GM19025 (cell line): ENCODE results near the gene MAPK8IP3.
"Not testable (repeated sequence)": the region's sequence is repeated elsewhere in the genome, so short reads cannot be mapped to it uniquely, and the experiment has no call there.

Experiments
- ATAC-seq: cut with Tn5 transposase; IDR thresholded peaks from one replicate; pipeline ENCODE4 v1.9.1; 2021; ENCODE audit warnings: mild to moderate bottlenecking, low read depth, moderate library complexity; ENCODE audit not compliant: unreplicated experiment

Gene MAPK8IP3

GRCh38 chr16:1676661-1677060, 29.3 kb upstream of the MAPK8IP3 start:
- ATAC-seq, result no peak

- no peak for ATAC-seq
Measured at GRCh38 chr16:1677339-1677738, 28.7 kb upstream of the MAPK8IP3 start.

GRCh38 chr16:1677942-1678499, 28.0 kb upstream of the MAPK8IP3 start, which contains the start of gene JPT2:
TSS of gene JPT2 (plus strand) at chr16:1678279. CDS start at chr16:1678313, 34 bp downstream.
- ATAC-seq, result peak; percentile 96

- no peak for ATAC-seq
Measured at GRCh38 chr16:1678500-1679098, 27.4 kb upstream of the MAPK8IP3 start.

- ATAC-seq, result no peak
Measured at GRCh38 chr16:1680361-1680760, 25.6 kb upstream of the MAPK8IP3 start.

- no peak for ATAC-seq
Measured at GRCh38 chr16:1681032-1681431, 25.0 kb upstream of the MAPK8IP3 start.

GRCh38 chr16:1687427-1688316, 18.3 kb upstream of the MAPK8IP3 start:
- no peak for ATAC-seq

- ATAC-seq, result no peak
Measured at GRCh38 chr16:1688807-1689560, 17.0 kb upstream of the MAPK8IP3 start.

GRCh38 chr16:1689853-1690252, 16.1 kb upstream of the MAPK8IP3 start:
- ATAC-seq, result no peak

DNA sequence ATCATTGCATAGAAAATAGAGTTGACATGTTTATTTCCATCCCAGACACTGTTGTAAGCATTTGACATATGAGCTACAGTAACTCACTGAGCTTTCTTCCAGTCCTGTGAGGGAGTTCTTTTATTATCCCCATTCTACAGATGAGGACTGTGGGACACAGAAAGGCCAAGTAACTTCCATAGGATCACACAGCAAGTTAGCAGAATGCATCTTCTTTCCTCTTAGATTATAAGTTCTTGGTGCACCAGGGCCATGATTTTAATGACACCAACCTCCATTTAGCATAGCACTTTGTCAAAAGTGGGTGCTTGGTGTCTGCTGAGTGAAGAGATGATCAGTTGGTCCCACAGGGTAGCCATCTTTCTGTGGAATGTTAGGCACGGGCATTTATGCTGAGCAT, 15.2 kb upstream of the MAPK8IP3 start:
- no peak for ATAC-seq

DNA sequence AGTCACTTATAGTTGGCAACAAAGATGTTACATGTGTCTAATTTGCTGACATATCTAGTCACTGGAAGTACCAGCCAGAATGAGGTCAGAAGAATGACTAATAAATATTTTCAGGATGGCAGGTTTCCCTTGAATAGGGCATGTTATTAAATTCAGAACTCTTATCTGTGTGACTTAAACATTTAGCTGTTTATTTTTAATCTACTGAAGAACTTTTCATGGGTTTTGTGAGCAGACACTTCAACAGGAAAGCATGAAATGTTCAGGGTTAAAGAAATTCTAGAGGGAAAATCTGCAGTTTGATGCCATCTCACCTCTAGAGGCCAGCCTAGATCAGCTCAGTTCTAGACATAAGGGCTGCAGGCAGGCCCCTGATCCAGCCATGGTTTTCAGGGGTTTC, 14.7 kb upstream of the MAPK8IP3 start:
- no peak for ATAC-seq

- ATAC-seq, result no peak
Measured at GRCh38 chr16:1691956-1692355, 14.0 kb upstream of the MAPK8IP3 start.

DNA sequence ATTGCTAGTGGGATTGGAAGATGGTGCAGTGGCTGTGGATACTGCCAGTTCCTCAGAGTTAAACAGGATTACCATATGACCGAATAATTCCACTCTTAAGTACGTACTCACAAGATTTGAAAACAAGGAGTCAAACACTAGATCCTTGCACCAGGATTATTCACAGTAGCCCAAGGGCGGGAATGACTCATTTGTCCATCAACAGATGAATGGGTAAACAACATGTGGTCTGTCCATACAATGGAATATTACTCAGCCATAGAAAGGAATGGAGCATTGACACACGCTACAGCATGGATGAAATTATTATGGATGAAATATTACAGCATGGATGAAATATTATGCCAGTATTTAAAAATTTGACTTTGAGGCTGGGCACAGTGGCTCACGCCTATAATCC, 9.1 kb upstream of the MAPK8IP3 start:
- ATAC-seq, result no peak

- no peak for ATAC-seq
Measured at GRCh38 chr16:1698680-1699079, 7.3 kb upstream of the MAPK8IP3 start.

DNA sequence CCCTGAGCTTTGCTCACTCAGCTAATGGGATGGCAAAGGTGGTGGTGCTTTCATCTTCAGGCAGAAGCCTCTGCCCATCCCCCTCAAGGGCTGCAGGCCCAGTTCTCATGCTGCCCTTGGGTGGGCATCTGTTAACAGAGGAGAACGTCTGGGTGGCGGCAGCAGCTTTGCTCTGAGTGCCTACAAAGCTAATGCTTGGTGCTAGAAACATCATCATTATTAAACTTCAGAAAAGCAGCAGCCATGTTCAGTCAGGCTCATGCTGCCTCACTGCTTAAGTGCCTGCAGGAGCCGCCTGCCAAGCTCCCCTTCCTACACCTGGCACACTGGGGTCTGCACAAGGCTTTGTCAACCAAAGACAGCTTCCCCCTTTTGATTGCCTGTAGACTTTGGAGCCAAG, 5.7 kb upstream of the MAPK8IP3 start:
- ATAC-seq, result no peak

DNA sequence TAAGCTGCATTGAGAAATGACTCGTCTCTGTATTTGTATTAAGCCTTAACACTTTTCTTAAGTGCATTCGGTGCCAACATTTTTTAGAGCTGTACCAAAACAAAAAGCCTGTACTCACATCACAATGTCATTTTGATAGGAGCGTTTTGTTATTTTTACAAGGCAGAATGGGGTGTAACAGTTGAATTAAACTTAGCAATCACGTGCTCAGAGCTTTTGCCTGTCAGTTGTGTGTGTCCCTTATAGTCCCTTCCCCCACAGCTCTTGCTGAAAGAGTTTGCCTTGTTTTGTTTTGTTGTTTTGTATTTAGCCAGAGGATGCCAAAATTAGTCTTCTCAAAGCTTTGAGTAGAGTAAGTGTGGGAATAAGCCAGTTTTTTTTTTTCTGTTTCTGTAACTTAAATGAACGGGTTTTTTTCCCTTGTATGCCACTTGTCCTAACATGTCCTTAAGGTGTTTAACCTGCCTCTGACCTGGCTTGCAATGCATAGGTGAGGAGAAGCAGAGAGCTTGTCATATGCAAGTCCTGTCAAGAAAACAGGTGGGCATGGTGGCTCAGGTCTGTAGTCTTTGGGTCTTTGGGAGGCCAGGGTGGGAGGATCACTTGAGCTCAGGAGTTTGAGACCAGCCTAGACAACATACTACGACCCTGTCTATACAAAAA, 4.6 kb upstream of the MAPK8IP3 start:
- no peak for ATAC-seq

- ATAC-seq, result not testable (repeated sequence)
Measured at GRCh38 chr16:1705324-1705687, 689 bp upstream of the MAPK8IP3 start.

GRCh38 chr16:1706386-1707192, 594 bp downstream of the MAPK8IP3 start:
- ATAC-seq, result no peak

DNA sequence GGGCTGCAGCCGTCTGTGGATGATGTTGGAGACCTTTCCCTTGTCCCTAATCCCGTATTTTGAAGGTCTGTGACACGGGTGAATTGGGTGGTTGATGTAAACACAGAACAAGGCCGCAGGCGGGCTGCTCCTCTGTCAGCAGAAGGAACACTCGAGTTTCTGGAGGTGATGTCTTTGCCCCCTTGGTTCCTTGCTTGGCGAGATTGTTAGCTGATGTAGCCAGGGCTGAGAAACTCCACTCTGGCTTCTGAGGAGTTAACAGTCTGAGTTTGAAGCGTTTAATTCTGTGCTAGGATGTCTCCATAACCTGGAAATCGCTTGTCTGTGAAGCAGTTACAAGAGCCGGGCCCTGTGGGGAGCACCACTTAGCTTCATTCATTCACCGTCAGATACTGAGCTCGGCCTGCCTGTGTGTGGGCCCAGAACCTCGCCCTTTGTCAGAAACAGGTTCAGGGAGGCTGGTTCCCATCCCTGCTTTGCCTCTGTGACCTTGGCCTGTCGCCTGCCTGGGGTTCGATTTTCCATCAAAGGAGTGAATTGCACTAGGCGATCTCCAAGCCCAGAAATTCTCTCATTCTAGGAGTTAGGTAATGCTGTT, 1.3 kb downstream of the MAPK8IP3 start:
- no peak for ATAC-seq
